Tibial nerve (tissue), 3 donors: ENCODE measurements around the gene RASSF8.

Experiments
- POLR2A ChIP-seq, 2 donors: fragments of 450-650 bp; IDR thresholded peaks; one replicate each; pipeline ENCODE4 v1.6.1; 2017; ENCODE audit warnings: antibody characterized with exemption in 2 of 2, mild to moderate bottlenecking in 2 of 2, moderate library complexity in 2 of 2
- TF ChIP-seq, protein P1 (sequence below), 5 experiments: fragments of 200-600 bp in 3 of 5; fragments of 450-650 bp in 2 of 5; sonication (generic) in 3 of 5; IDR thresholded peaks; one replicate each; pipeline ENCODE4 v1.5.1; 2016 to 2019; ENCODE audit warnings: antibody characterized with exemption in 5 of 5, mild to moderate bottlenecking in 3 of 5, moderate library complexity in 2 of 5

DNA sequence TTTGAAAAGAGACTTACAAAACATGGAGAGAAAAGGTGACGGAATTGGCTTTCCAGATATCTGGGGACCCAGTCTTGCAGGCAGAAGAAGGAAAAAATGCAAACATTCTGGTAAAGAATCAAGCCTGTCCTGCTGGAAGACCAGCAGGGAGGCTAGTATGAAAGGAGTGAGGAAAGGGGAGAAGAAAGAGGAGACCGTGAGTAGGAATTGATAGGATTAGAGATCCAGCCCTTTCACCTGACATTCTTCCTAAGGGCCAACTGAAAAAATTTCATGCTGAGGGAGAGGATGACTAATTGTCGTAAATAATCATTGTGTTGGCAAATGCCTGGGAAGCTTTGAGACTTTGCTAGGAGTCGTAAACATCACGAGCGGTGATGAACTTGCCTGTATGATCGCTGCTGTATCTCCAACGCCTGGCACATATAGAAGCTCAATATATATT is 154.2 kb downstream of the RASSF8 start:
- TF ChIP-seq, protein P1, sequence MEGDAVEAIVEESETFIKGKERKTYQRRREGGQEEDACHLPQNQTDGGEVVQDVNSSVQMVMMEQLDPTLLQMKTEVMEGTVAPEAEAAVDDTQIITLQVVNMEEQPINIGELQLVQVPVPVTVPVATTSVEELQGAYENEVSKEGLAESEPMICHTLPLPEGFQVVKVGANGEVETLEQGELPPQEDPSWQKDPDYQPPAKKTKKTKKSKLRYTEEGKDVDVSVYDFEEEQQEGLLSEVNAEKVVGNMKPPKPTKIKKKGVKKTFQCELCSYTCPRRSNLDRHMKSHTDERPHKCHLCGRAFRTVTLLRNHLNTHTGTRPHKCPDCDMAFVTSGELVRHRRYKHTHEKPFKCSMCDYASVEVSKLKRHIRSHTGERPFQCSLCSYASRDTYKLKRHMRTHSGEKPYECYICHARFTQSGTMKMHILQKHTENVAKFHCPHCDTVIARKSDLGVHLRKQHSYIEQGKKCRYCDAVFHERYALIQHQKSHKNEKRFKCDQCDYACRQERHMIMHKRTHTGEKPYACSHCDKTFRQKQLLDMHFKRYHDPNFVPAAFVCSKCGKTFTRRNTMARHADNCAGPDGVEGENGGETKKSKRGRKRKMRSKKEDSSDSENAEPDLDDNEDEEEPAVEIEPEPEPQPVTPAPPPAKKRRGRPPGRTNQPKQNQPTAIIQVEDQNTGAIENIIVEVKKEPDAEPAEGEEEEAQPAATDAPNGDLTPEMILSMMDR (IDR thresholded peaks at IDR 0.05) = no peak
- no peak for TF ChIP-seq POLR2A (IDR thresholded peaks at IDR 0.05)
